ENCODE measurements around the gene GLUD2. TPM values are rescaled to one million over a fixed set of nuclear protein-coding genes. Genes with fewer than 3 reads are reported as not detected.

Gene GLUD2
- total RNA-seq (ENCODE audit: low replicate concordance): 0.68 and 2.5 TPM in 2 replicates

DNA sequence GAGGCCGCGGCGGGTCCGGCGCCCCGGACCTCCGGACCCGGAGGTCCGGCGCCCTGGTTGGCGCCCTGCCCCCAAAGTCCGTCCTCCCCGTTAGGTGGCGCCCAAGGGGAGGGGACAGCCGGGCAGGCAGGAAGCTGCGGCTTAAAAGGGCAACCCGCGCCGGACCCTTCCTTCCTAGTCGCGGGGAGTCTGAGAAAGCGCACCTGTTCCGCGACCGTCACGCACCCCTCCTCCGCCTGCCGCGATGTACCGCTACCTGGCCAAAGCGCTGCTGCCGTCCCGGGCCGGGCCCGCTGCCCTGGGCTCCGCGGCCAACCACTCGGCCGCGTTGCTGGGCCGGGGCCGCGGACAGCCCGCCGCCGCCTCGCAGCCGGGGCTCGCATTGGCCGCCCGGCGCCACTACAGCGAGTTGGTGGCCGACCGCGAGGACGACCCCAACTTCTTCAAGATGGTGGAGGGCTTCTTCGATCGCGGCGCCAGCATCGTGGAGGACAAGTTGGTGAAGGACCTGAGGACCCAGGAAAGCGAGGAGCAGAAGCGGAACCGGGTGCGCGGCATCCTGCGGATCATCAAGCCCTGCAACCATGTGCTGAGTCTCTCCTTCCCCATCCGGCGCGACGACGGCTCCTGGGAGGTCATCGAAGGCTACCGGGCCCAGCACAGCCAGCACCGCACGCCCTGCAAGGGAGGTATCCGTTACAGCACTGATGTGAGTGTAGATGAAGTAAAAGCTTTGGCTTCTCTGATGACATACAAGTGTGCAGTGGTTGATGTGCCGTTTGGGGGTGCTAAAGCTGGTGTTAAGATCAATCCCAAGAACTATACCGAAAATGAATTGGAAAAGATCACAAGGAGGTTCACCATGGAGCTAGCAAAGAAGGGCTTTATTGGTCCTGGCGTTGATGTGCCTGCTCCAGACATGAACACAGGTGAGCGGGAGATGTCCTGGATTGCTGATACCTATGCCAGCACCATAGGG, at the start of gene GLUD2:
Gene GLUD2 (plus strand): TSS at position 170 of the 979 bp plus-strand sequence. CDS start 75 bp downstream, at position 245.

Other genes with a start within 250 kb of the GLUD2 start
- gene CT47B1, start 171.7 kb upstream of the GLUD2 start, total RNA-seq (ENCODE audit: low replicate concordance): not detected in 2 replicates
- not detected in 2 replicates for gene CT47A11, start 110.5 kb upstream of the GLUD2 start, total RNA-seq (ENCODE audit: low replicate concordance)
- gene CT47A10, start 105.6 kb upstream of the GLUD2 start, total RNA-seq (ENCODE audit: low replicate concordance): not detected in 2 replicates
- not detected in 2 replicates for gene CT47A9, start 100.7 kb upstream of the GLUD2 start, total RNA-seq (ENCODE audit: low replicate concordance)
- not detected in 2 replicates for gene CT47A8, start 95.9 kb upstream of the GLUD2 start, total RNA-seq (ENCODE audit: low replicate concordance)
- gene CT47A7, start 91.0 kb upstream of the GLUD2 start, total RNA-seq (ENCODE audit: low replicate concordance): not detected in 2 replicates
- not detected in 2 replicates for gene CT47A6, start 86.1 kb upstream of the GLUD2 start, total RNA-seq (ENCODE audit: low replicate concordance)
- not detected in 2 replicates for gene CT47A5, start 81.3 kb upstream of the GLUD2 start, total RNA-seq (ENCODE audit: low replicate concordance)
- gene CT47A4, start 76.4 kb upstream of the GLUD2 start, total RNA-seq (ENCODE audit: low replicate concordance): not detected in 2 replicates
- gene CT47A3, start 71.5 kb upstream of the GLUD2 start, total RNA-seq (ENCODE audit: low replicate concordance): not detected in 2 replicates
- not detected in 2 replicates for gene CT47A2, start 66.7 kb upstream of the GLUD2 start, total RNA-seq (ENCODE audit: low replicate concordance)
- not detected in 2 replicates for gene CT47A1, start 61.9 kb upstream of the GLUD2 start, total RNA-seq (ENCODE audit: low replicate concordance)

Measured in smooth muscle cell of the coronary artery (primary cell).